Esophagus muscularis mucosa (tissue), 3 donors: ENCODE measurements around the gene RPL9.

Experiments
- POLR2AphosphoS5 ChIP-seq, 2 donors: sonication (generic); formaldehyde crosslinking; IDR thresholded peaks; one replicate each; pipeline ENCODE4 v1.6.1; 2017; ENCODE audit warnings: antibody characterized with exemption in 2 of 2
- TF ChIP-seq, protein P1 (sequence below), 3 experiments: fragments of 200-600 bp in 2 of 3; fragments of 450-650 bp in 1 of 3; sonication (generic) in 2 of 3; IDR thresholded peaks; one replicate each; pipeline ENCODE4 v1.5.1; 2017 to 2019; ENCODE audit warnings: antibody characterized with exemption in 3 of 3, mild to moderate bottlenecking in 2 of 3, moderate library complexity in 1 of 3

DNA sequence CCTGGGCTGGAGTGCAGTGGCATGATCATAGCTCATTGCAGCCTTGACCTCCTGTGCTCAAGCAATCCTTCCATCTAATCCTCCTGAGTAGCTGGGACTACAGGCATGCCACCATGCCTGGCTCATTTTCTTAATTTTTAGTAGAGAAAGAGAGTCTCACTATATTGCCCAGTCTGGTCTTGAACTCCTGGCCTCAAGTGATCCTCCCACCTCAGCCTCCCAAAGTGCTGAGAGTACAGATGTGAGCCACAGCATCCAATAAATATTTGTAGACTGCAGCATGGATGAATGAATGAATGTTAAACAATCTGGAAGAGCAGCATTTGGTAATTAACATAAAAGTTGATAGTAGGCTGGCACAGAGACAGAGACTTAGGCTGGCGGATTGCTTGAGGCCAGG lies 32.0 kb downstream of the RPL9 start:
- no peak for TF ChIP-seq POLR2AphosphoS5 (IDR thresholded peaks at IDR 0.05)
- TF ChIP-seq, protein P1, sequence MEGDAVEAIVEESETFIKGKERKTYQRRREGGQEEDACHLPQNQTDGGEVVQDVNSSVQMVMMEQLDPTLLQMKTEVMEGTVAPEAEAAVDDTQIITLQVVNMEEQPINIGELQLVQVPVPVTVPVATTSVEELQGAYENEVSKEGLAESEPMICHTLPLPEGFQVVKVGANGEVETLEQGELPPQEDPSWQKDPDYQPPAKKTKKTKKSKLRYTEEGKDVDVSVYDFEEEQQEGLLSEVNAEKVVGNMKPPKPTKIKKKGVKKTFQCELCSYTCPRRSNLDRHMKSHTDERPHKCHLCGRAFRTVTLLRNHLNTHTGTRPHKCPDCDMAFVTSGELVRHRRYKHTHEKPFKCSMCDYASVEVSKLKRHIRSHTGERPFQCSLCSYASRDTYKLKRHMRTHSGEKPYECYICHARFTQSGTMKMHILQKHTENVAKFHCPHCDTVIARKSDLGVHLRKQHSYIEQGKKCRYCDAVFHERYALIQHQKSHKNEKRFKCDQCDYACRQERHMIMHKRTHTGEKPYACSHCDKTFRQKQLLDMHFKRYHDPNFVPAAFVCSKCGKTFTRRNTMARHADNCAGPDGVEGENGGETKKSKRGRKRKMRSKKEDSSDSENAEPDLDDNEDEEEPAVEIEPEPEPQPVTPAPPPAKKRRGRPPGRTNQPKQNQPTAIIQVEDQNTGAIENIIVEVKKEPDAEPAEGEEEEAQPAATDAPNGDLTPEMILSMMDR (IDR thresholded peaks at IDR 0.05): no peak
